GM12874 (cell line): ENCODE data around the gene SPTB.

Source experiments
- TF ChIP-seq, protein P1 (sequence below): IDR thresholded peaks from 2 replicates; pipeline ENCODE4 v1.5.1; 2011; ENCODE audit warnings: low read depth, mild to moderate bottlenecking, control low read depth, low read length, moderate library complexity; ENCODE audit not compliant: insufficient read depth

The SPTB gene

DNA sequence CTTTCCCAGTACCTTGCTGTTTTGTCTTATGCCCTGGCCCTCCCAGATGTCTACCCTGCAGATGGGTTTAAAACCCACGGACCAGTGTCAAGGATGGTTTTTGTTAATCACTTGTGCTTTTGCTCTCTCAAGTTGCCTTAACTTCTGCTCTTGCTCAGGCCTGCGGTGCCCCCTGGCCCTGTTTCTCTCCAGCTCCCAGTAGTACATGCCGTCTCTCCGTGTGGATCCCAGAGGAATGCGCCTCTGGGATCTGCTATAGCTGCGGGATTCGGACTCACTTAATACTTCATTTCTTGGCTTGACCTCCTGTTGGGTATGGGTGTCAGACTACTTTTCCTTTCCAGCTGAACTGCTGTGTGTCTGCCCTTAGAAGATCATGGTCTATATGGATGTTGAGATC is 160.9 kb downstream of the SPTB start:
- TF ChIP-seq, protein P1, sequence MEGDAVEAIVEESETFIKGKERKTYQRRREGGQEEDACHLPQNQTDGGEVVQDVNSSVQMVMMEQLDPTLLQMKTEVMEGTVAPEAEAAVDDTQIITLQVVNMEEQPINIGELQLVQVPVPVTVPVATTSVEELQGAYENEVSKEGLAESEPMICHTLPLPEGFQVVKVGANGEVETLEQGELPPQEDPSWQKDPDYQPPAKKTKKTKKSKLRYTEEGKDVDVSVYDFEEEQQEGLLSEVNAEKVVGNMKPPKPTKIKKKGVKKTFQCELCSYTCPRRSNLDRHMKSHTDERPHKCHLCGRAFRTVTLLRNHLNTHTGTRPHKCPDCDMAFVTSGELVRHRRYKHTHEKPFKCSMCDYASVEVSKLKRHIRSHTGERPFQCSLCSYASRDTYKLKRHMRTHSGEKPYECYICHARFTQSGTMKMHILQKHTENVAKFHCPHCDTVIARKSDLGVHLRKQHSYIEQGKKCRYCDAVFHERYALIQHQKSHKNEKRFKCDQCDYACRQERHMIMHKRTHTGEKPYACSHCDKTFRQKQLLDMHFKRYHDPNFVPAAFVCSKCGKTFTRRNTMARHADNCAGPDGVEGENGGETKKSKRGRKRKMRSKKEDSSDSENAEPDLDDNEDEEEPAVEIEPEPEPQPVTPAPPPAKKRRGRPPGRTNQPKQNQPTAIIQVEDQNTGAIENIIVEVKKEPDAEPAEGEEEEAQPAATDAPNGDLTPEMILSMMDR: no peak

DNA sequence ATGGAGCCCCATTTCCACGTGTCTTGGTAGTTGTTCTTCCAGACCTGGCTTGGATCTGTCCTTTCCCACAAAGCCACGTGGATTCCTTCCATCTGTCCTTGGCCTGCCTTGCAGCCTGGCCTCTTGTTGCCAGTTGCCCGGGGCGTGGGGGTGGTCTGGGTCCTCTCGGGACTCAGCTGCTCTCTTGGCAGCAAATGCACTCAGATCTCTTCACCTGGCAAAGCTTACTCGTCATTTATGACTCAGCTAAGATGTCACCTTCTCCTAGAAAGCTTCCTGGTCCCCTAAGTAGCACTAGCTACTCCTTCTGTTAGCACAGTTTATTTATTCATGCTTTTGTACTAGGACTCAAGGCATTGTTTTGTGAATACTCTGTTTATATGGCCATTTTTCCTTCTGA is 161.8 kb downstream of the SPTB start:
- TF ChIP-seq, protein P1: no peak

DNA sequence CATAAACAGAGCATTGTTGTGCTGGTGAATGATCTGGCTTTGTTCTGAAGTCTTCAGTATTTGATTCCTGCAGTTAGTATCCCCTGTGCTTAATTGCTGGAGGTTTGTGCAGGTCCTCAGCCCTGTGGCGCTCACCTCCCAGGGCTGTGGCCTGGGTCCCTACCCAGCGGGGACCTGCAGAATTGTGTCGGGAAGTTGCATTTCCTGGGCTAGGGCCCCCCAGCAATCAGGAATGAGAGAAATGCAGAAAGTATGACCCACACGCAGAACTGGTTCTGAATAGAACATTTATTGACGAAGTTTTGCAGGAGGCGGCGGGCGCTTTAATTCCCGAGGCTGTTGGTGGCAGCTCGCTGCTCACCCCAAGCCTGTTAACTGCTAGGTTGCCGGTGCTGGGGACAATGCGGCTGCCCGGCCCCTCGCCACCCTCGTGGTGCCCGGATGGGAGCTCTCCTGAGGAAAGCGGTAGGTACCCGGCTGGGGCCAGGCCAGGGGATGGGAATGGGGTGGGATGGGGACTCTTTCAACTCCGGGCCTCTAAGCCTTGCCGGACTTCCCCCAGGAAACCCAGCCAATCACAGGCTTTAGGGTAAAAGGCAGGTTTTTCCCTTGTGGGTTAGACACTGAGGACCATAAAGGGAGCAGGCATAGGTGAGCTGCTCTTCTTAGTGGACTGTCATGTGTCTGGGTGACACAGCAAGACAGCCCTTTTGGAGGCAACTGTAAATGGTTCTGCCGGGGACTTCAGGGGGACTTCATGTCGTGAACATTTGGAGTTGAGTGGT is 163.9 kb downstream of the SPTB start:
- TF ChIP-seq, protein P1: no peak

DNA sequence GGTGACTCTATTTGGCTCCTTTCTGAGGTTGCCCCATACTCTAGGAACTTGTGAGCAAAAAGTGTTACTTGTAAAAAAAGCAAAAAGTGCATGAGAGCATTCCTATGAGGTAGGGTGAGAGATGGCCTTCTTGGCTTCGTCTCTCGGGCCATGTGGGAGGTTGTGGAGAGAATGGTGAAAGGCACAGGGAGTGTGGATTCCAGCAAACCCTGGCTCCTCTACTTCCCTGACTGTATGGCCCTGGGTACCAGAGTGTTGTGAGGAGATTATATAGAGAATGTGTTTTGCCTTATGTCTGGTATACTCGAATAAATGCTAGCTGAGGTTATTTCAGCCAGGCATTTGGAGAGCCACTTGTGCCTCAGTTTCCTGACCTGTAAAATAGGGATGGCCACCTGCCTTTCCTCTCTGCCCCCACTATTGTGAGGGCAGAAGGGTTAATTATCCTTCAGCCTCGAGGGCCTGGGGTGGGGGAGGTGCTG is 164.5 kb downstream of the SPTB start:
- TF ChIP-seq, protein P1: no peak

DNA sequence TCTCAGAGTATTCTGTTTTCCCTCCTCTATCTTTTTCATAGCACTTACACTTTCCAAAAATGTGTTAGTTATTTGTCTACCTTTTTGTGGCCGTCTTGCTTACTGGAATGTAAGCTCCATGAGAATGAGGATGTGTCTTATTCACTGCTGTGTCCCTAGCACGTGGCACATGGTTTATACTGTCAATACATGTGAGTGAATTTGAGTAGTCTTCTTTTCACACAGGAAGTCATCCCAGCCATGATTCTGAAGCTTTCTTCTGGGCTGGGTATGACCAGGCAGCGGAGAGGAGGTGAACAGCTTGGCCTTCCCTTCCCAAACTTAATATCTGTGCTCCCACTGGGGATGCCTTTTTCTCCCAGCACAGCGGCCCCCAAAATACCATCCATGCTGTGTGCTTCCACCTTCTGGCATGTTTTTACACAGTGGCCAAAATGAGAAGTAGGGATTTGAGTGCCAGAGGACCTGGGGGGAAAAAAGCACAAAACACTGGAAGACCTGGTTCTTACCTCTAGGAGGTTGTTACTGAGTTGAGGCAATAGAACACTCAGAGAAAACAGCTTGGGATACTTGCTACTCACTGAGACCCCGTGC is 165.2 kb downstream of the SPTB start:
- TF ChIP-seq, protein P1: no peak

DNA sequence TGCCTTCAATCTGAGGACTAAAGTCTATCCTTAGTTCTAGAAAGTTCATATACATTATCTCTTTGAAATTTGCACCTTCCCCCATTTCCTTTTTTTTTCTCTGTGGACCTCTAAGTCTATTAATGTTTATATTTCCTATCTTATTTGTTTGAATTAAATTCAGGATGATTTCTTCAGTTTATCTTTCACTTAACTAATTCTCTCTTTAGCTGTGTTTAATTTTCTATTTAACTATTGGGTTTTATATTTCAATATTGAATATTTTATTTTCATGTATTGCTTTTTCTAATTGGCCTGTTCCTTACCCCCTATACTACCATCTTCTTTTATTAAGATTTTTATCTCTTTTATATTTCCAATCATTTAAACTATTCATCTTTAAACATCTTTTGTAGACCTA is 166.0 kb downstream of the SPTB start:
- TF ChIP-seq, protein P1: no peak

DNA sequence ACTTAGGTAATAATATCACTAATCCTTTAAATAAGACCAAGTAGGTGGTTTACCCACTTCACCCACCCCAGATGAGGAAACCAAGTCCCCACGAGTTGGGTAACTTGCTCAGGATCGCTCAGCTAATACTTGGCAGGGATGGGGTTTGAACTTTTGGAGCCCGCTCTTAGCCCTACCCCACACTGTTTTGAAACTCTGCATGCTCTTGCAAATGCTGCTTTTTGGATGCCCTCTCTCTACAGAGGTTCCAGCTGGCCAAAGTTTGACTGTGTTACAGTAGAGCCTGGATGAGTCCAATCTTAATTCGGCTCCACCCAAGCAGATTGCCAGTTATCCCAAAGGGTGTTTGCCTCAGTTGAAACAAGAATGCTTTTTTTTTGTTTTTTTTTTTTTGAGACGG is 168.7 kb downstream of the SPTB start:
- TF ChIP-seq, protein P1: no peak
